Measurements from ENCODE around the gene RPN2. TPM values are rescaled to one million over a fixed set of nuclear protein-coding genes. Genes with fewer than 3 reads are reported as not detected.

RPN2 gene
- total and polyA plus RNA-seq, 11 donors, result 36.3 to 206 (median 105) TPM

GRCh38 chr20:37230200-37230599, 51.1 kb downstream of the RPN2 start:
- no peak for TF ChIP-seq POLR2A (IDR thresholded peaks at IDR 0.05)
- TF ChIP-seq, protein P1, sequence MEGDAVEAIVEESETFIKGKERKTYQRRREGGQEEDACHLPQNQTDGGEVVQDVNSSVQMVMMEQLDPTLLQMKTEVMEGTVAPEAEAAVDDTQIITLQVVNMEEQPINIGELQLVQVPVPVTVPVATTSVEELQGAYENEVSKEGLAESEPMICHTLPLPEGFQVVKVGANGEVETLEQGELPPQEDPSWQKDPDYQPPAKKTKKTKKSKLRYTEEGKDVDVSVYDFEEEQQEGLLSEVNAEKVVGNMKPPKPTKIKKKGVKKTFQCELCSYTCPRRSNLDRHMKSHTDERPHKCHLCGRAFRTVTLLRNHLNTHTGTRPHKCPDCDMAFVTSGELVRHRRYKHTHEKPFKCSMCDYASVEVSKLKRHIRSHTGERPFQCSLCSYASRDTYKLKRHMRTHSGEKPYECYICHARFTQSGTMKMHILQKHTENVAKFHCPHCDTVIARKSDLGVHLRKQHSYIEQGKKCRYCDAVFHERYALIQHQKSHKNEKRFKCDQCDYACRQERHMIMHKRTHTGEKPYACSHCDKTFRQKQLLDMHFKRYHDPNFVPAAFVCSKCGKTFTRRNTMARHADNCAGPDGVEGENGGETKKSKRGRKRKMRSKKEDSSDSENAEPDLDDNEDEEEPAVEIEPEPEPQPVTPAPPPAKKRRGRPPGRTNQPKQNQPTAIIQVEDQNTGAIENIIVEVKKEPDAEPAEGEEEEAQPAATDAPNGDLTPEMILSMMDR (IDR thresholded peaks at IDR 0.05), result no peak
- peaks cover 0 to 41% (median 19%) of the 10 kb centered on the region in 12 donors for H3K4me1 ChIP-seq
- no peaks in the 10 kb centered on the region for H3K9me3 ChIP-seq
- no peak overlapping the region for H3K27ac ChIP-seq
- intact Hi-C loops (cut with DNase I), result no loop called here
- WGBS, 4 donors, result 90 to 98% (median 97%) methylated on average over 6 of the region's 6 CpGs
- no peaks in the 10 kb centered on the region for H3K27me3 ChIP-seq
- no peak overlapping the region for H3K4me3 ChIP-seq
- ATAC-seq (no peak), DNase-seq (no peak)
- H3K36me3 ChIP-seq, result peaks cover 0 to 100% (median 99%) of the 10 kb centered on the region in 9 donors

- 91 to 98% (median 95%) methylated on average over 13 of the region's 13 CpGs for WGBS, 4 donors
- DNase-seq (no peak), ATAC-seq (no peak)
- H3K4me3 ChIP-seq, result no peak overlapping the region
- no peak overlapping the region for H3K27ac ChIP-seq
- no peaks in the 10 kb centered on the region for H3K9me3 ChIP-seq
- H3K36me3 ChIP-seq, result peaks cover 0 to 100% (median 99%) of the 10 kb centered on the region in 9 donors
- TF ChIP-seq, protein P1 (IDR thresholded peaks at IDR 0.05), result no peak
- TF ChIP-seq POLR2A (IDR thresholded peaks at IDR 0.05), result no peak
- no peaks in the 10 kb centered on the region for H3K27me3 ChIP-seq
- peaks cover 0 to 38% (median 13%) of the 10 kb centered on the region in 12 donors for H3K4me1 ChIP-seq
- intact Hi-C loops (cut with DNase I), result no loop called here
These were observed 53.0 kb downstream of the RPN2 start for GRCh38 chr20:37231947-37232630.

- peaks cover 0 to 100% (median 100%) of the 10 kb centered on the region in 9 donors for H3K36me3 ChIP-seq
- ATAC-seq, result no peak
- TF ChIP-seq, protein P1 (IDR thresholded peaks at IDR 0.05), result no peak
- TF ChIP-seq POLR2A (IDR thresholded peaks at IDR 0.05), result no peak
- intact Hi-C loops (cut with DNase I), result no loop called here
- H3K27me3 ChIP-seq, result no peaks in the 10 kb centered on the region
- peaks cover 0 to 28% (median 4%) of the 10 kb centered on the region in 12 donors for H3K4me1 ChIP-seq
- no peak for DNase-seq
- no peak overlapping the region for H3K27ac ChIP-seq
- no peak overlapping the region for H3K4me3 ChIP-seq
- WGBS, 4 donors, result 92 to 94% (median 93%) methylated on average over 10 of the region's 10 CpGs
- no peaks in the 10 kb centered on the region for H3K9me3 ChIP-seq
These were observed 54.6 kb downstream of the RPN2 start for GRCh38 chr20:37233548-37234253.

DNA sequence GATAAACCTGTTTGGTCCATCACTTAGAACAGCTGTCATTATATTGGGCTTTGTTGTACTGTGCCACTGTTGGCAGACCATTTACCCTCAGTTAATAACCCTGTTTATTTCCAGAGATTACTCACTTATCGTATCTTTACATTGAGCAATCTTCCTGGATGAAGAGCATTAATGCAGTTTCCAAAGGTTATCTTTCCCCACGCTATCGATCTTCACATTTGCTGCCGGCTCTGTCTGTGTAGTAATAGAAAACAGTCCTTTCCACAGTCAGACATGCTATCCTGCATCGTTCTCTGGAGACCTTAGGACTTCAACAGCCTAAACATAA, 55.1 kb downstream of the RPN2 start:
- DNase-seq (no peak), ATAC-seq (no peak)
- TF ChIP-seq POLR2A (IDR thresholded peaks at IDR 0.05), result no peak
- TF ChIP-seq, protein P1 (IDR thresholded peaks at IDR 0.05), result no peak
- 91 to 92% (median 92%) methylated on average over 5 of the region's 5 CpGs for WGBS, 4 donors
- Histone ChIP-seq H3K27me3 (no peaks in the 10 kb centered on the region), H3K4me3 (no peak overlapping the region), H3K9me3 (no peaks in the 10 kb centered on the region), H3K36me3 (peaks cover 0 to 100% (median 99%) of the 10 kb centered on the region in 9 donors), H3K4me1 (peaks cover 0 to 28% (median 8%) of the 10 kb centered on the region in 12 donors), H3K27ac (no peak overlapping the region)
- intact Hi-C loops (cut with DNase I), result no loop called here

Measured in heart left ventricle (tissue), 16 donors.